HepG2 (cell line): ENCODE measurements around the gene METTL23. TPM values are rescaled to one million over a fixed set of nuclear protein-coding genes. Genes with fewer than 3 reads are reported as not detected.
A peak's percentile ranks its signal among the peaks of the same experiment; 100 is the strongest.

Experiments
- DNMT1 ChIP-seq: sonication (generic); formaldehyde crosslinking; IDR thresholded peaks from 2 replicates; pipeline ENCODE4 v1.5.1; 2020; ENCODE audit warnings: mild to moderate bottlenecking, missing genetic modification reagents
- ETV5 ChIP-seq: IDR thresholded peaks from 2 replicates; pipeline ENCODE4 v1.6.1; 2018; ENCODE audit warnings: missing biosample characterization, missing genetic modification reagents, inconsistent platforms, borderline replicate concordance
- FOXM1 ChIP-seq: sonication (generic); formaldehyde crosslinking; IDR thresholded peaks from 2 replicates; pipeline ENCODE4 v1.5.0; 2020; ENCODE audit warnings: missing genetic modification reagents
- ZIK1 ChIP-seq: sonication (generic); formaldehyde crosslinking; IDR thresholded peaks from 2 replicates; pipeline ENCODE4 v1.5.0; 2020; ENCODE audit warnings: mild to moderate bottlenecking, low read depth, missing genetic modification reagents, borderline replicate concordance
- ZNF567 ChIP-seq: sonication (generic); formaldehyde crosslinking; IDR thresholded peaks from 2 replicates; pipeline ENCODE4 v1.8.1; 2023; ENCODE audit warnings: mild to moderate bottlenecking, missing genetic modification reagents, borderline replicate concordance
- ZNF572 ChIP-seq: sonication (generic); formaldehyde crosslinking; IDR thresholded peaks from 2 replicates; pipeline ENCODE4 v1.5.1; 2020; ENCODE audit warnings: mild to moderate bottlenecking, missing genetic modification reagents
- ZSCAN25 ChIP-seq: sonication (generic); formaldehyde crosslinking; IDR thresholded peaks from 2 replicates; pipeline ENCODE4 v1.8.0; 2022; ENCODE audit warnings: mild to moderate bottlenecking, missing genetic modification reagents
- polyA plus RNA-seq, 8 experiments: library from polyadenylated mRNA; depleted of rRNA in 3 of 8; stranded (reverse) in 7 of 8; unstranded in 1 of 8; fragments of >200 nt; fragmentation: Illumina TruSeq in 4 of 8; extraction: Trizol in 4 of 8; gene quantifications; 2 replicates each; pipeline versions ENCODE4 v1.2.1 to v1.2.3, GENCODE V29; 2011 to 2016; ENCODE audit warnings: low read depth in 4 of 8, missing spikeins in 1 of 8, mixed read lengths in 1 of 8; ENCODE audit not compliant: insufficient read depth in 1 of 8
- total RNA-seq, 5 experiments: library from RNA; depleted of rRNA; stranded (reverse); fragments of >200 nt; fragmentation: Illumina TruSeq; extraction: Trizol; gene quantifications; 2 replicates each; pipeline ENCODE4 v1.2.3, GENCODE V29; 2016; ENCODE audit warnings: low read depth in 1 of 5
- TF ChIP-seq, protein P1 (sequence below), 2 experiments: fragments of 450-650 bp in 1 of 2; sonication (generic) in 1 of 2; formaldehyde crosslinking; IDR thresholded peaks; 2 replicates each; pipeline versions ENCODE4 v1.5.0 to v1.8.0; 2020 to 2022; ENCODE audit warnings: mild to moderate bottlenecking in 1 of 2, missing genetic modification reagents in 1 of 2
- TF ChIP-seq, protein P2 (sequence below): sonication (generic); formaldehyde crosslinking; conservative IDR thresholded peaks from 2 replicates; pipeline ENCODE4 v1.4.0; 2020; ENCODE audit warnings: missing genetic modification reagents
- TF ChIP-seq, protein P3 (sequence below): sonication (generic); formaldehyde crosslinking; IDR thresholded peaks from 2 replicates; pipeline ENCODE4 v1.9.0; 2021; ENCODE audit warnings: missing genetic modification reagents, mild to moderate bottlenecking, borderline replicate concordance
- TF ChIP-seq, protein P4 (sequence below): sonication (generic); formaldehyde crosslinking; IDR thresholded peaks from 2 replicates; pipeline ENCODE4 v1.5.0; 2020; ENCODE audit warnings: mild to moderate bottlenecking, missing genetic modification reagents, borderline replicate concordance
- TF ChIP-seq, protein P5 (sequence below), 2 experiments: sonication (generic) in 1 of 2; formaldehyde crosslinking in 1 of 2; IDR thresholded peaks; 2 replicates each; pipeline versions ENCODE4 v1.4.0 to v1.6.1; 2018 to 2020; ENCODE audit warnings: missing genetic modification reagents in 2 of 2, borderline replicate concordance in 1 of 2, low read depth in 1 of 2, mild to moderate bottlenecking in 1 of 2, missing biosample characterization in 1 of 2
- TF ChIP-seq, protein P6 (sequence below): IDR thresholded peaks from 2 replicates; pipeline ENCODE4 v1.6.1; 2016; ENCODE audit warnings: mild to moderate bottlenecking, missing biosample characterization, missing genetic modification reagents
- TF ChIP-seq, protein P7 (sequence below): sonication (generic); formaldehyde crosslinking; IDR thresholded peaks from 2 replicates; pipeline ENCODE4 v1.4.0; 2020; ENCODE audit warnings: missing genetic modification reagents

METTL23 gene
- total and polyA plus RNA-seq, 2 of the 13 experiments (the other 11 are each of a cell fraction or from before 2014, with no cell fraction given): 39.9 to 104 TPM

DNA sequence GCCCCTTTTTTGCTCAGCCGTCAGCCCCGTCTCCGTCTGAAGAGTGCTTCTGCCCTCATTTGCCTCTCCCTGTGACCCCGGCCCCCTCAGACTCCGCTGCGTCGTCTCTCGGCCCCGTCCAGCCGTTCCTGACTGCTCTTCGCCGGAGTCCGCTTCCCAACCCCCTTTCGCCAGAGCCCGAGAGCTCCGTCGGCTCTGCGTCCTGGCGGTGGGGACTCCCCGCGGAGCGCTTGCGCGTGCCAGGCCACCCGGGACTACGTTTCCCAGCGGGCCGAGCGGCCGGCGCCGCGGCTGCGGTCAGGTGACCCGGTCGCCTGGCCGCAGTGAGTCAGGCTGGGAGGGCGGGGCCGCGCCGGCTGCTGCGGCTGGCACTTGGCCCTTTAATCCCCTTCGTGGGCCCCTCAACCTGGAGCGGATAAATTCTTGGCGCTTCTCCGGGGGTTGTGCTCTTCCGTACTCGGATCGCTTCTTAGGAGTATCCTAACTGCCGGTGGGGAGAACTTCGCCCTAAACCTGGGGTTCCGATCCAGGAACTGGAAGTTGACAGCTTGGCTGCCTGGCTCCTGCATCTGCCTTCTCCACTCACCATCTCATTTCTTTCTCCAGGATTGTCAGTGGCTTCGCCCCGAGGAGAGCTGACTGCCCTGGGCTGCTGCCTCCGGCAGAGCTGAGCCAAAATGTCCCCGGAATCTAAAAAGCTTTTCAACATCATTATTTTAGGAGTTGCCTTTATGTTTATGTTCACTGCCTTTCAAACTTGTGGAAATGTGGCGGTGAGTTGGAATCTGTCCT, 11.2 kb downstream of the METTL23 start, which contains the start of gene MFSD11 (continued):
- TF ChIP-seq, protein P1, sequence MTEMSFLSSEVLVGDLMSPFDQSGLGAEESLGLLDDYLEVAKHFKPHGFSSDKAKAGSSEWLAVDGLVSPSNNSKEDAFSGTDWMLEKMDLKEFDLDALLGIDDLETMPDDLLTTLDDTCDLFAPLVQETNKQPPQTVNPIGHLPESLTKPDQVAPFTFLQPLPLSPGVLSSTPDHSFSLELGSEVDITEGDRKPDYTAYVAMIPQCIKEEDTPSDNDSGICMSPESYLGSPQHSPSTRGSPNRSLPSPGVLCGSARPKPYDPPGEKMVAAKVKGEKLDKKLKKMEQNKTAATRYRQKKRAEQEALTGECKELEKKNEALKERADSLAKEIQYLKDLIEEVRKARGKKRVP (CRISPR knock-in tag; IDR thresholded peaks at IDR 0.05): peak in 1 of 2 experiments; percentile 55; a peak in 2 of 4 replicates
- TF ChIP-seq DNMT1 (peak; percentile 83; the same call in 1 of the 2 replicates), FOXM1 (CRISPR knock-in tag) (0 out of 2 replicates have a peak, but pooled peaks have one; percentile 35), ZNF572 (CRISPR knock-in tag) (no peak; the same call in 1 of the 2 replicates), ZNF567 (peak; percentile 97), ZSCAN25 (CRISPR knock-in tag) (no peak), ZIK1 (CRISPR knock-in tag) (no peak), ETV5 (CRISPR knock-in tag) (no peak)
- TF ChIP-seq, protein P2, sequence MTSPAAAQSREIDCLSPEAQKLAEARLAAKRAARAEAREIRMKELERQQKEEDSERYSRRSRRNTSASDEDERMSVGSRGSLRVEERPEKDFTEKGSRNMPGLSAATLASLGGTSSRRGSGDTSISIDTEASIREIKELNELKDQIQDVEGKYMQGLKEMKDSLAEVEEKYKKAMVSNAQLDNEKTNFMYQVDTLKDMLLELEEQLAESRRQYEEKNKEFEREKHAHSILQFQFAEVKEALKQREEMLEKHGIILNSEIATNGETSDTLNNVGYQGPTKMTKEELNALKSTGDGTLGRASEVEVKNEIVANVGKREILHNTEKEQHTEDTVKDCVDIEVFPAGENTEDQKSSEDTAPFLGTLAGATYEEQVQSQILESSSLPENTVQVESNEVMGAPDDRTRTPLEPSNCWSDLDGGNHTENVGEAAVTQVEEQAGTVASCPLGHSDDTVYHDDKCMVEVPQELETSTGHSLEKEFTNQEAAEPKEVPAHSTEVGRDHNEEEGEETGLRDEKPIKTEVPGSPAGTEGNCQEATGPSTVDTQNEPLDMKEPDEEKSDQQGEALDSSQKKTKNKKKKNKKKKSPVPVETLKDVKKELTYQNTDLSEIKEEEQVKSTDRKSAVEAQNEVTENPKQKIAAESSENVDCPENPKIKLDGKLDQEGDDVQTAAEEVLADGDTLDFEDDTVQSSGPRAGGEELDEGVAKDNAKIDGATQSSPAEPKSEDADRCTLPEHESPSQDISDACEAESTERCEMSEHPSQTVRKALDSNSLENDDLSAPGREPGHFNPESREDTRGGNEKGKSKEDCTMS (CRISPR knock-in tag): no peak
- TF ChIP-seq, protein P3, sequence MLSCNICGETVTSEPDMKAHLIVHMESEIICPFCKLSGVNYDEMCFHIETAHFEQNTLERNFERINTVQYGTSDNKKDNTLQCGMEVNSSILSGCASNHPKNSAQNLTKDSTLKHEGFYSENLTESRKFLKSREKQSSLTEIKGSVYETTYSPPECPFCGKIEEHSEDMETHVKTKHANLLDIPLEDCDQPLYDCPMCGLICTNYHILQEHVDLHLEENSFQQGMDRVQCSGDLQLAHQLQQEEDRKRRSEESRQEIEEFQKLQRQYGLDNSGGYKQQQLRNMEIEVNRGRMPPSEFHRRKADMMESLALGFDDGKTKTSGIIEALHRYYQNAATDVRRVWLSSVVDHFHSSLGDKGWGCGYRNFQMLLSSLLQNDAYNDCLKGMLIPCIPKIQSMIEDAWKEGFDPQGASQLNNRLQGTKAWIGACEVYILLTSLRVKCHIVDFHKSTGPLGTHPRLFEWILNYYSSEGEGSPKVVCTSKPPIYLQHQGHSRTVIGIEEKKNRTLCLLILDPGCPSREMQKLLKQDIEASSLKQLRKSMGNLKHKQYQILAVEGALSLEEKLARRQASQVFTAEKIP: no peak
- TF ChIP-seq, protein P4, sequence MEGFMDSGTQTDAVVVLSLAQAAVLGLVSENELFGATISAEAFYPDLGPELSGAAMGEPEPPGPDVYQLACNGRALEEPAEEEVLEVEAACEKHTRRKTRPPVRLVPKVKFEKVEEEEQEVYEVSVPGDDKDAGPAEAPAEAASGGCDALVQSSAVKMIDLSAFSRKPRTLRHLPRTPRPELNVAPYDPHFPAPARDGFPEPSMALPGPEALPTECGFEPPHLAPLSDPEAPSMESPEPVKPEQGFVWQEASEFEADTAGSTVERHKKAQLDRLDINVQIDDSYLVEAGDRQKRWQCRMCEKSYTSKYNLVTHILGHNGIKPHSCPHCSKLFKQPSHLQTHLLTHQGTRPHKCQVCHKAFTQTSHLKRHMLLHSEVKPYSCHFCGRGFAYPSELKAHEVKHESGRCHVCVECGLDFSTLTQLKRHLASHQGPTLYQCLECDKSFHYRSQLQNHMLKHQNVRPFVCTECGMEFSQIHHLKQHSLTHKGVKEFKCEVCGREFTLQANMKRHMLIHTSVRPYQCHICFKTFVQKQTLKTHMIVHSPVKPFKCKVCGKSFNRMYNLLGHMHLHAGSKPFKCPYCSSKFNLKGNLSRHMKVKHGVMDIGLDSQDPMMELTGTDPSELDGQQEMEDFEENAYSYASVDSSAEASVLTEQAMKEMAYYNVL (CRISPR knock-in tag): no peak
- TF ChIP-seq, protein P5, sequence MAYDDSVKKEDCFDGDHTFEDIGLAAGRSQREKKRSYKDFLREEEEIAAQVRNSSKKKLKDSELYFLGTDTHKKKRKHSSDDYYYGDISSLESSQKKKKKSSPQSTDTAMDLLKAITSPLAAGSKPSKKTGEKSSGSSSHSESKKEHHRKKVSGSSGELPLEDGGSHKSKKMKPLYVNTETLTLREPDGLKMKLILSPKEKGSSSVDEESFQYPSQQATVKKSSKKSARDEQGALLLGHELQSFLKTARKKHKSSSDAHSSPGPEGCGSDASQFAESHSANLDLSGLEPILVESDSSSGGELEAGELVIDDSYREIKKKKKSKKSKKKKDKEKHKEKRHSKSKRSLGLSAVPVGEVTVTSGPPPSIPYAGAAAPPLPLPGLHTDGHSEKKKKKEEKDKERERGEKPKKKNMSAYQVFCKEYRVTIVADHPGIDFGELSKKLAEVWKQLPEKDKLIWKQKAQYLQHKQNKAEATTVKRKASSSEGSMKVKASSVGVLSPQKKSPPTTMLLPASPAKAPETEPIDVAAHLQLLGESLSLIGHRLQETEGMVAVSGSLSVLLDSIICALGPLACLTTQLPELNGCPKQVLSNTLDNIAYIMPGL (CRISPR knock-in tag; IDR thresholded peaks at IDR 0.05; ENCODE audit: borderline replicate concordance in 1 of 2, low read depth in 1 of 2): peak; percentile 25 to 39; a peak in 1 of 4 replicates
- TF ChIP-seq, protein P6, sequence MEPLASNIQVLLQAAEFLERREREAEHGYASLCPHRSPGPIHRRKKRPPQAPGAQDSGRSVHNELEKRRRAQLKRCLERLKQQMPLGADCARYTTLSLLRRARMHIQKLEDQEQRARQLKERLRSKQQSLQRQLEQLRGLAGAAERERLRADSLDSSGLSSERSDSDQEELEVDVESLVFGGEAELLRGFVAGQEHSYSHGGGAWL (CRISPR knock-in tag): no peak
- TF ChIP-seq, protein P7, sequence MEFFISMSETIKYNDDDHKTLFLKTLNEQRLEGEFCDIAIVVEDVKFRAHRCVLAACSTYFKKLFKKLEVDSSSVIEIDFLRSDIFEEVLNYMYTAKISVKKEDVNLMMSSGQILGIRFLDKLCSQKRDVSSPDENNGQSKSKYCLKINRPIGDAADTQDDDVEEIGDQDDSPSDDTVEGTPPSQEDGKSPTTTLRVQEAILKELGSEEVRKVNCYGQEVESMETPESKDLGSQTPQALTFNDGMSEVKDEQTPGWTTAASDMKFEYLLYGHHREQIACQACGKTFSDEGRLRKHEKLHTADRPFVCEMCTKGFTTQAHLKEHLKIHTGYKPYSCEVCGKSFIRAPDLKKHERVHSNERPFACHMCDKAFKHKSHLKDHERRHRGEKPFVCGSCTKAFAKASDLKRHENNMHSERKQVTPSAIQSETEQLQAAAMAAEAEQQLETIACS (CRISPR knock-in tag): peak; percentile 67
